T-cell (primary cell): ENCODE data around the gene C10orf67. TPM values are rescaled to one million over a fixed set of nuclear protein-coding genes. Genes with fewer than 3 reads are reported as not detected.
"Not testable (repeated sequence)": the region's sequence is repeated elsewhere in the genome, so short reads cannot be mapped to it uniquely, and the experiment has no call there.

ENCODE experiments used
- ATAC-seq, 4 experiments: fragments of 200-7000 bp in 3 of 4; fragments of 150-1000 bp in 1 of 4; cut with Tn5 transposase; replicated peaks in 1 of 4; 1 replicate in 3 of 4; 2 replicates in 1 of 4; pipeline ENCODE4 v1.10.0; 2021; ENCODE audit warnings: moderate library complexity in 3 of 4, mild to moderate bottlenecking in 2 of 4, moderate number of reproducible peaks in 1 of 4
- CTCF ChIA-PET, 2 donors: fragments of 300-600 bp; sonication (Branson Sonifier 250); formaldehyde crosslinking; loops; one replicate each; lab custom pipeline; 2022; ENCODE audit warnings: antibody characterized with exemption in 2 of 2; lab: Charles Lee
- POLR2A ChIA-PET, 2 donors: fragments of 300-600 bp; sonication (Branson Sonifier 250); formaldehyde crosslinking; loops; one replicate each; lab custom pipeline; 2022; ENCODE audit warnings: antibody characterized with exemption in 2 of 2; lab: Charles Lee
- DNase-seq, 35 experiments: peaks; one replicate each; pipeline versions ENCODE4 v3.0.0 to v3.0.0-alpha.2; 2013 to 2023
- H3K27ac ChIP-seq: one replicate; pipeline ENCODE4 v1.5.1; 2013; ENCODE audit warnings: low read length
- H3K27me3 ChIP-seq, 2 experiments: replicated peaks in 1 of 2; 1 replicate in 1 of 2; 2 replicates in 1 of 2; pipeline versions ENCODE4 v1.6.1 to v1.7.0; 2013; ENCODE audit warnings: low read length in 1 of 2, mixed read lengths in 1 of 2; ENCODE audit not compliant: control insufficient read depth in 2 of 2, insufficient read depth in 2 of 2; ENCODE audit errors: extremely low read depth in 1 of 2
- H3K36me3 ChIP-seq, 2 donors: 1 replicate in 1 of 2; 2 replicates in 1 of 2; pipeline versions ENCODE4 v1.6.1 to v1.7.0; 2013; ENCODE audit warnings: low read length in 1 of 2; ENCODE audit not compliant: control insufficient read depth in 2 of 2, insufficient read depth in 1 of 2; ENCODE audit errors: extremely low read depth in 1 of 2
- H3K4me1 ChIP-seq, 2 experiments: 1 replicate in 1 of 2; 2 replicates in 1 of 2; pipeline versions ENCODE4 v1.6.1 to v1.7.0; 2013; ENCODE audit warnings: low read length in 2 of 2, mixed read lengths in 1 of 2; ENCODE audit not compliant: insufficient read depth in 2 of 2, control insufficient read depth in 1 of 2; ENCODE audit errors: extremely low read depth in 1 of 2
- H3K4me3 ChIP-seq, 2 donors: 1 replicate in 1 of 2; 2 replicates in 1 of 2; pipeline versions ENCODE4 v1.5.1 to v1.7.0; 2013; ENCODE audit warnings: mild to moderate bottlenecking in 2 of 2, low read length in 1 of 2, moderate library complexity in 1 of 2; ENCODE audit not compliant: control insufficient read depth in 1 of 2; ENCODE audit errors: extremely low read depth in 1 of 2
- H3K9me3 ChIP-seq: 2 replicates; pipeline ENCODE4 v1.7.0; 2013
- H3K27ac Mint-ChIP-seq, 2 donors: one replicate each; pipeline ENCODE4 v1.8.0; 2020 to 2021; ENCODE audit warnings: mild to moderate bottlenecking in 2 of 2, mixed read lengths in 2 of 2
- H3K27me3 Mint-ChIP-seq, 2 donors: one replicate each; pipeline ENCODE4 v1.8.0; 2021 to 2022; ENCODE audit warnings: mixed read lengths in 2 of 2
- H3K36me3 Mint-ChIP-seq: one replicate; pipeline ENCODE4 v1.8.0; 2021; ENCODE audit warnings: mixed read lengths
- H3K4me1 Mint-ChIP-seq, 3 donors: one replicate each; pipeline ENCODE4 v1.8.0; 2020 to 2022; ENCODE audit warnings: mixed read lengths in 3 of 3, mild to moderate bottlenecking in 1 of 3
- H3K4me3 Mint-ChIP-seq, 3 donors: one replicate each; pipeline ENCODE4 v1.8.0; 2020 to 2022; ENCODE audit warnings: mild to moderate bottlenecking in 3 of 3, mixed read lengths in 3 of 3, moderate library complexity in 3 of 3
- H3K9me3 Mint-ChIP-seq, 3 donors: one replicate each; pipeline ENCODE4 v1.8.0; 2020 to 2022; ENCODE audit warnings: mixed read lengths in 3 of 3
- WGBS: methylation state at CpG from one replicate; pipeline ENCODE4 v1.1.5; 2013; ENCODE audit warnings: missing lambda C conversion rate; ENCODE audit not compliant: insufficient coverage; 5-methylcytosine and 5-hydroxymethylcytosine counted together
- total RNA-seq, 35 experiments: library from RNA in 6 of 35; stranded (reverse) in 6 of 35; fragments of 120-200 nt in 1 of 35; gene quantifications; one replicate each; pipeline versions ENCODE4 v1.2.1 to v1.2.4 and lab custom pipeline; 2013 to 2026

The C10orf67 gene
- total RNA-seq, 5 donors from 2014 or later (not counting 1 experiment from before 2014, with no cell fraction given) = 0.13 TPM; not detected in 4

- Histone ChIP-seq H3K27me3 (peaks cover 0 to 3% of the 10 kb centered on the region in 2 experiments), H3K36me3 (no peaks in the 10 kb centered on the region), H3K4me3 (no peak overlapping the region), H3K9me3 (no peaks in the 10 kb centered on the region), H3K27ac (no peak overlapping the region), H3K4me1 (no peaks in the 10 kb centered on the region)
- ChIA-PET POLR2A (no interaction called here), CTCF (interaction anchor here in 1 of 2 donors (0.6 kb wide), 1 partner anchor 441 kb away, joined by 5 read pairs; no protein-coding TSS in a partner anchor)
- peaks cover 0 to 5% (median 0%) of the 10 kb centered on the region in 3 donors for H3K9me3 Mint-ChIP-seq
- no peak for ATAC-seq
- no peaks in the 10 kb centered on the region for H3K4me1 Mint-ChIP-seq
- no peak overlapping the region for H3K4me3 Mint-ChIP-seq
- no peak for DNase-seq
- 57% methylated on average over 6 of the region's 7 CpGs for WGBS
- no peak overlapping the region for H3K27ac Mint-ChIP-seq
- H3K36me3 Mint-ChIP-seq = no peaks in the 10 kb centered on the region
- peaks cover 13 to 37% of the 10 kb centered on the region in 2 donors for H3K27me3 Mint-ChIP-seq
These were observed 60.9 kb downstream of the C10orf67 start for GRCh38 chr10:23283680-23284079.

- peaks cover 22 to 39% of the 10 kb centered on the region in 2 donors for H3K27me3 Mint-ChIP-seq
- H3K4me1 Mint-ChIP-seq = no peaks in the 10 kb centered on the region
- CTCF ChIA-PET = interaction anchor here in 1 of 2 donors (0.7 to 1.5 kb wide), 2 partner anchors 12 to 411 kb away, joined by 3 to 5 read pairs; no protein-coding TSS in a partner anchor
These were observed 63.6 kb downstream of the C10orf67 start for GRCh38 chr10:23281044-23281433.

GRCh38 chr10:23280419-23281043 lies 64.1 kb downstream of the C10orf67 start:
- ChIA-PET CTCF (interaction anchor here (0.7 to 1.5 kb wide), 3 partner anchors 13 to 488 kb away, joined by 3 to 5 read pairs (median 4); no protein-coding TSS in a partner anchor), POLR2A (no interaction called here)
- Mint-ChIP-seq H3K4me1 (no peaks in the 10 kb centered on the region), H3K36me3 (no peaks in the 10 kb centered on the region), H3K9me3 (no peaks in the 10 kb centered on the region), H3K27me3 (peaks cover 19 to 36% of the 10 kb centered on the region in 2 donors), H3K27ac (no peak overlapping the region), H3K4me3 (no peak overlapping the region)
- Histone ChIP-seq H3K27ac (no peak overlapping the region), H3K4me1 (no peaks in the 10 kb centered on the region), H3K27me3 (peaks cover 0 to 3% of the 10 kb centered on the region in 2 experiments), H3K4me3 (no peak overlapping the region), H3K9me3 (no peaks in the 10 kb centered on the region), H3K36me3 (no peaks in the 10 kb centered on the region)
- no peak for DNase-seq
- whole genome bisulfite sequencing = no CpG with 5 or more reads among the region's 7 CpGs
- no peak for ATAC-seq

More at GRCh38 chr10:23281044-23281433, 63.6 kb downstream of the C10orf67 start:
- no peak overlapping the region for H3K27ac ChIP-seq
- peaks cover 0 to 3% of the 10 kb centered on the region in 2 experiments for H3K27me3 ChIP-seq
- ATAC-seq (no peak), DNase-seq (no peak)
- H3K4me3 Mint-ChIP-seq = no peak overlapping the region
- H3K9me3 ChIP-seq = no peaks in the 10 kb centered on the region
- no peak overlapping the region for H3K27ac Mint-ChIP-seq
- H3K36me3 ChIP-seq = no peaks in the 10 kb centered on the region
- no peaks in the 10 kb centered on the region for H3K36me3 Mint-ChIP-seq
- H3K4me3 ChIP-seq = no peak overlapping the region
- no peaks in the 10 kb centered on the region for H3K9me3 Mint-ChIP-seq
- H3K4me1 ChIP-seq = no peaks in the 10 kb centered on the region
- POLR2A ChIA-PET = no interaction called here
- WGBS = no CpG with 5 or more reads among the region's 6 CpGs

DNA sequence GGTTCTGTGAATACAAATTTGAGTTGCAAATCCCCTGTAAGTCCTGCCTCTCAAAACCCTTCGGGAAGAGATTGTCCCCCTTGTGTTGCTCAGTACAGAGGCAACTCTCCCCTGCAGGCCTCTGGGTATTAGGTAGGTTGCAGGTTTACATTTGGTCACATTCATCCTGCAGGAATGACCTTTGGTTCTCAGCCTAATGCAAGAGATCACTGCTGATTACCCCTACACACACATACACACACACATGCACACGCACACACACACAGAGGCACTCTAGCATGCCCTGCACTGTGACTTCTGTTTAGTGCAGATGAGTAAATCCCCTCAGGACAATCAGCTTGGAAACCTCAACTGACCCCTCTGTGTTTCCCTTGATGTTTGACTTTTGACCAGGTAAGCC lies 69.2 kb downstream of the C10orf67 start:
- ATAC-seq (no peak), DNase-seq (no peak)
- whole genome bisulfite sequencing = 29% methylated on average over 1 of the region's 2 CpGs
- H3K27ac Mint-ChIP-seq = no peak overlapping the region
- ChIA-PET CTCF (no interaction called here), POLR2A (interaction anchor here in 1 of 2 donors (0.7 kb wide), 1 partner anchor 73 kb away, joined by 3 read pairs; no protein-coding TSS in a partner anchor)
- H3K9me3 Mint-ChIP-seq = peaks cover 0 to 19% (median 17%) of the 10 kb centered on the region in 3 donors
- H3K27me3 ChIP-seq = peaks cover 0 to 5% of the 10 kb centered on the region in 2 experiments
- H3K9me3 ChIP-seq = no peaks in the 10 kb centered on the region
- no peaks in the 10 kb centered on the region for H3K4me1 ChIP-seq
- H3K36me3 ChIP-seq = no peaks in the 10 kb centered on the region
- no peaks in the 10 kb centered on the region for H3K4me1 Mint-ChIP-seq
- no peak overlapping the region for H3K4me3 ChIP-seq
- peaks cover 12 to 17% of the 10 kb centered on the region in 2 donors for H3K27me3 Mint-ChIP-seq
- H3K27ac ChIP-seq = no peak overlapping the region
- H3K4me3 Mint-ChIP-seq = no peak overlapping the region
- no peaks in the 10 kb centered on the region for H3K36me3 Mint-ChIP-seq

DNA sequence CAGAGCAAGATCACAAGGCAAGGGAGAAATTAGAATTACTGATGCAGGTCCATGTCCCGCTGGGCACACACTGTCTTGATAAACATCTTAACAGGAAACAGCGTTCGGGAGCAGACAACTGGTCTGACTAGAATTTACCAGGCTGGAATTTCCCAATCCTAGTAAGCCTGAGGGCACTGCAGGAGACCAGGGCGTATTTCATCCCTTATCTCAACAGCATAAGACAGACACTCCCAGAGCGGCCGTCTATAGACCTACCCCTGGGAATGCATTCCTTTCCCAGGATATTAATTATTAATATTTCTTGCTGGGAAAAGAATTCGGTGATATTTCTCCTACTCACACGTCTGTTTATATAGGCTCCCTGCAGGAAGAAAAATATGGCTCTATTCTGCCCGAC lies 70.4 kb downstream of the C10orf67 start:
- CTCF ChIA-PET, H3K4me1 ChIP-seq, H3K4me3 Mint-ChIP-seq, H3K36me3 Mint-ChIP-seq, ATAC-seq, H3K27ac ChIP-seq, H3K4me3 ChIP-seq, H3K27ac Mint-ChIP-seq, H3K36me3 ChIP-seq, H3K27me3 ChIP-seq, DNase-seq, POLR2A ChIA-PET, H3K4me1 Mint-ChIP-seq, H3K9me3 ChIP-seq: not testable (repeated sequence)
- peaks cover 3 to 19% (median 17%) of the 10 kb centered on the region in 3 donors for H3K9me3 Mint-ChIP-seq
- peaks cover 9 to 12% of the 10 kb centered on the region in 2 donors for H3K27me3 Mint-ChIP-seq
- 90% methylated on average over 3 of the region's 9 CpGs for WGBS

- POLR2A ChIA-PET = no interaction called here
- no peak for ATAC-seq
These were observed 74.1 kb downstream of the C10orf67 start for GRCh38 chr10:23270531-23270930.

More at GRCh38 chr10:23270531-23270930, 74.1 kb downstream of the C10orf67 start:
- no peak overlapping the region for H3K4me3 ChIP-seq
- no peak overlapping the region for H3K27ac ChIP-seq
- no peaks in the 10 kb centered on the region for H3K4me1 ChIP-seq
- peaks cover 0 to 2% of the 10 kb centered on the region in 2 donors for H3K27me3 Mint-ChIP-seq
- 47% methylated on average over 2 of the region's 3 CpGs for WGBS
- peaks cover 3 to 19% (median 17%) of the 10 kb centered on the region in 3 donors for H3K9me3 Mint-ChIP-seq
- H3K4me3 Mint-ChIP-seq = no peak overlapping the region
- no peaks in the 10 kb centered on the region for H3K4me1 Mint-ChIP-seq
- H3K27me3 ChIP-seq = peaks cover 0 to 17% of the 10 kb centered on the region in 2 experiments
- CTCF ChIA-PET = no interaction called here
- no peak for DNase-seq
- H3K36me3 ChIP-seq = no peaks in the 10 kb centered on the region
- H3K36me3 Mint-ChIP-seq = no peaks in the 10 kb centered on the region
- H3K27ac Mint-ChIP-seq = no peak overlapping the region
- H3K9me3 ChIP-seq = no peaks in the 10 kb centered on the region
